HG02938 (cell line): ENCODE results near the gene SMPD1.

Source experiments
- ATAC-seq: cut with Tn5 transposase; IDR thresholded peaks from one replicate; pipeline ENCODE4 v1.9.1; 2021; ENCODE audit warnings: mild to moderate bottlenecking, moderate library complexity; ENCODE audit not compliant: unreplicated experiment

SMPD1 gene

GRCh38 chr11:6389905-6390717 lies at the start of gene SMPD1:
TSS of gene SMPD1 (plus strand) at chr11:6390474. CDS start at chr11:6390599, 125 bp downstream.
- ATAC-seq: peak; percentile 93

- no peak for ATAC-seq
Measured at GRCh38 chr11:6345366-6345765, 44.9 kb upstream of the SMPD1 start.

GRCh38 chr11:6350043-6350442 lies 40.2 kb upstream of the SMPD1 start:
- ATAC-seq: no peak

GRCh38 chr11:6350486-6350885 lies 39.8 kb upstream of the SMPD1 start:
- ATAC-seq: no peak

GRCh38 chr11:6351782-6352382 lies 38.4 kb upstream of the SMPD1 start:
- no peak for ATAC-seq

- peak; percentile 82 for ATAC-seq
Measured at GRCh38 chr11:6353367-6353987, 36.8 kb upstream of the SMPD1 start.

GRCh38 chr11:6354651-6355485 lies 35.4 kb upstream of the SMPD1 start:
- ATAC-seq: no peak

- ATAC-seq: no peak
Measured at GRCh38 chr11:6356503-6357055, 33.7 kb upstream of the SMPD1 start.

GRCh38 chr11:6357222-6357621 lies 33.1 kb upstream of the SMPD1 start:
- ATAC-seq: no peak

GRCh38 chr11:6360183-6360582 lies 30.1 kb upstream of the SMPD1 start:
- ATAC-seq: no peak

GRCh38 chr11:6362185-6362872 lies 27.9 kb upstream of the SMPD1 start:
- ATAC-seq: no peak

GRCh38 chr11:6362873-6363678 lies 27.2 kb upstream of the SMPD1 start:
- peak; percentile 86 for ATAC-seq

- ATAC-seq: no peak
Measured at GRCh38 chr11:6365659-6366058, 24.6 kb upstream of the SMPD1 start.

- ATAC-seq: no peak
Measured at GRCh38 chr11:6371825-6372224, 18.4 kb upstream of the SMPD1 start.

GRCh38 chr11:6377902-6378639 lies 12.2 kb upstream of the SMPD1 start:
- ATAC-seq: no peak

- no peak for ATAC-seq
Measured at GRCh38 chr11:6378640-6378989, 11.7 kb upstream of the SMPD1 start.

GRCh38 chr11:6385046-6385777 lies 5.1 kb upstream of the SMPD1 start:
- no peak for ATAC-seq
